Ishikawa (cell line): Measurements from ENCODE around the gene ARHGEF28.

Source experiments
- CEBPB ChIP-seq: IDR thresholded peaks from 2 replicates; pipeline ENCODE4 v1.6.1; 2012
- CREB1 ChIP-seq: IDR thresholded peaks from 2 replicates; pipeline ENCODE4 v1.6.1; 2012; ENCODE audit warnings: low read depth
- EGR1 ChIP-seq: IDR thresholded peaks from 2 replicates; pipeline ENCODE4 v1.6.1; 2012
- EP300 ChIP-seq: IDR thresholded peaks from 2 replicates; pipeline ENCODE4 v1.6.1; 2012; ENCODE audit warnings: borderline replicate concordance
- FOXM1 ChIP-seq: IDR thresholded peaks from 2 replicates; pipeline ENCODE4 v1.6.1; 2012; ENCODE audit warnings: low read depth, borderline replicate concordance
- MAX ChIP-seq: IDR thresholded peaks from 2 replicates; pipeline ENCODE4 v1.6.1; 2012
- NFIC ChIP-seq: IDR thresholded peaks from 2 replicates; pipeline ENCODE4 v1.6.1; 2012
- RAD21 ChIP-seq: IDR thresholded peaks from 2 replicates; pipeline ENCODE4 v1.6.1; 2012; ENCODE audit warnings: low read depth
- REST ChIP-seq: IDR thresholded peaks from 2 replicates; pipeline ENCODE4 v1.6.1; 2012; ENCODE audit warnings: low read depth, mild to moderate bottlenecking
- TAF1 ChIP-seq: IDR thresholded peaks from 2 replicates; pipeline ENCODE4 v1.6.1; 2012; ENCODE audit warnings: low read depth, mild to moderate bottlenecking
- TCF12 ChIP-seq: IDR thresholded peaks from 2 replicates; pipeline ENCODE4 v1.6.1; 2012; ENCODE audit warnings: low read depth
- TEAD4 ChIP-seq: IDR thresholded peaks from 2 replicates; pipeline ENCODE4 v1.6.1; 2012
- USF1 ChIP-seq: IDR thresholded peaks from 2 replicates; pipeline ENCODE4 v1.6.1; 2012
- YY1 ChIP-seq: IDR thresholded peaks from 2 replicates; pipeline ENCODE4 v1.6.1; 2012; ENCODE audit warnings: low read depth
- ZBTB7A ChIP-seq: IDR thresholded peaks from 2 replicates; pipeline ENCODE4 v1.6.1; 2012; ENCODE audit warnings: low read depth

The ARHGEF28 gene

GRCh38 chr5:73719632-73720031, 93.6 kb downstream of the ARHGEF28 start:
- TF ChIP-seq TAF1 (no peak), RAD21 (no peak), TCF12 (no peak), MAX (no peak), TEAD4 (no peak), FOXM1 (no peak), CREB1 (no peak), REST (no peak), NFIC (no peak)

GRCh38 chr5:73722231-73722630, 96.2 kb downstream of the ARHGEF28 start:
- TF ChIP-seq MAX: no peak
- no peak for TF ChIP-seq REST
- no peak for TF ChIP-seq NFIC
- no peak for TF ChIP-seq EGR1
- no peak for TF ChIP-seq USF1
- TF ChIP-seq YY1: no peak
- no peak for TF ChIP-seq RAD21
- TF ChIP-seq ZBTB7A: no peak
- no peak for TF ChIP-seq TCF12

- TF ChIP-seq EP300 (no peak), YY1 (no peak), CEBPB (no peak), TEAD4 (no peak), MAX (no peak), USF1 (no peak), FOXM1 (no peak), REST (no peak), ZBTB7A (no peak), TCF12 (no peak), TAF1 (no peak), NFIC (no peak), RAD21 (no peak), CREB1 (no peak), EGR1 (no peak)
Observed at GRCh38 chr5:73726071-73726470, 100.1 kb downstream of the ARHGEF28 start.

- no peak for TF ChIP-seq TCF12
- no peak for TF ChIP-seq ZBTB7A
- no peak for TF ChIP-seq USF1
- TF ChIP-seq EGR1: no peak
Observed at GRCh38 chr5:73726606-73727231, 100.7 kb downstream of the ARHGEF28 start.
